GM21737 (cell line): Measurements from ENCODE around the gene CCDC32.

Source experiments
- ATAC-seq: cut with Tn5 transposase; IDR thresholded peaks from one replicate; pipeline ENCODE4 v1.9.1; 2021; ENCODE audit warnings: mild to moderate bottlenecking, moderate library complexity; ENCODE audit not compliant: unreplicated experiment

The CCDC32 gene

DNA sequence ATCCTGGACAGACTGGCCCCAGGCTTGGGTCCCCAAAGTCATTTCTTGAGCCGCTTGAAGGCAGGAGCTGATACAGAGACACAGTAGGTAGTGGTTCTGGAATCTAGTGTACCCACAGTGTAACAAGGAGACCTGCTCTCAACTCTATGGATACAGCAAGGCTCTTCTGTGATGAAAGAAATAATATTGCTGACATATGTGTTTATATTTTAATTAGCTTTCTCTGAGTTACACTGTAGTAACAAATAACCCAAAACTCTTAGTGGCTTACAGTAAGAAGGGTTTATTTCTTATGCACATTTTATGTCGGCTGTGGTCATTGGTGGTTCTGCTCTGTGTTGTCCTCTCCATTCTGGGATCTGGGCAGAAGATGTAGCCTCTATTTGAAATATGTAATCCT, 48.5 kb downstream of the CCDC32 start:
- ATAC-seq, result no peak

DNA sequence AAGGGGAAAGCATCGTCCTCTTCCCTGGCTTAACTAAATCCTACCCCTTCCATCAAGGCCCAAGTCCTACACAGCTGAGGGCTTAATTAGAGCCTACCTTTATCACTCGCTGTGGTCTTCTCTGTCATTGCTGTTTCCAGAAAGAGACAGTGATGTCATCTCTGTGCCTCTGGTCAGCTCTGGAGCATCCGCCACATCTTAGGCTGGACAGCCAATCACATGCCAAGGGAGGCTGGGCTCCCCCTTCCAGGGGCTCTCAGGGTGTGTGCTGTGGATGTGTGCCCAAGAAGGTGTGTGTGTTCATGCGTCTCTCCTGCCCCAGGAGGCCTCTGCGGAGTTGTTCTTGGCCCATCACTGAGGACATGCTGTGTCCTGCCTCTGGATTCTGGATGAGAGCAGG, 51.2 kb downstream of the CCDC32 start:
- ATAC-seq, result no peak

DNA sequence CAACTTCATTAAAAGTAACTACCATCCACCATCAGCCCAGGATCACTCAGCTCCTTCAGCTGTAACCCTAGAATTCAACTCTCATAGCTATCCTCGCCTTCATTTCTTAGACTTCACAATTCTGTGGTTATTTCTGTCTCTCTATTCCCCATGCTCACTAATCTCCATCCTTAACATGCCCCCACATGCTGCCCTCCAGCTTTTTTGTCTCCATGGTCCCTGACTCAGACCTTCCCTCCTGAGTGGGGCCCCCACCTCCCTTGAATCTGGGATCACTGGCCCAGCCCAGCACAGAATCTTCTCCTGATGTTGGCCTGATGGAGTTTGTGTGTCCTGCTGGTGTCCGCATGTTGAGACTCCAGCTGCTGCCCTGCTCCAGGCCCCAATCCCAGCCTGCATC, 52.4 kb downstream of the CCDC32 start:
- no peak for ATAC-seq

DNA sequence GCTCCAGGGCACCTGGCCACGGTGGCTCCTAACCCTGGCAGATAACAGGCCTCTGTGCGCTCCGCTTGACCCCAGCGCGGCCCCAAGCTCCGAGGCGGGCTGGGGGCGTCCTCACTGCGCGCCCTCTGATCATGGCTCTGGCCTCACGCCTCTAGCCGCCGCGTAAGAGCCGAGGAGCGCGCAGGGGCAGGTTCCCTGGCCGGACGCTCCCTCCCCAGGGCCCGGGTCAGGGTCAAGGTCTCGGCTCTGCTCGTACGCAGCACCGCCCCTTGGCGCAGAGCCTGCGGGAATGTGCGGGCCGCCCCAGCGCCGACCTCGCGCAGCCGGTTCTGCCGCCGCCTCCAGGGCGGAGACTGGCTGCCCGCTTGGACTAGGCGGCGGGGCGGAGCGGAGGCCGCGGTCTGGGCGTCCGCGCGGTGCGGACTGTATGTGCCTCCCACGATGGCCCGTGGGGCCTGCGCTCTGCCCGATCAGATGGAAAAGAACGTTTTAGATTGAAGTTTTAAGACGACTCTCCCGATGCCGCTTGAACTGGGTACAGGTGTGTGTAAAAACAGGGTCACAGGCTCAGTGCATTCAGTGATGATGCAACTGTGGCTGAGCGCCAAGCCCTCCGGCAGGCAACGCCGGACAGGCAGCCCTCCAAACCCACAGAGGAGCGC, 53.2 kb downstream of the CCDC32 start:
- no peak for ATAC-seq

DNA sequence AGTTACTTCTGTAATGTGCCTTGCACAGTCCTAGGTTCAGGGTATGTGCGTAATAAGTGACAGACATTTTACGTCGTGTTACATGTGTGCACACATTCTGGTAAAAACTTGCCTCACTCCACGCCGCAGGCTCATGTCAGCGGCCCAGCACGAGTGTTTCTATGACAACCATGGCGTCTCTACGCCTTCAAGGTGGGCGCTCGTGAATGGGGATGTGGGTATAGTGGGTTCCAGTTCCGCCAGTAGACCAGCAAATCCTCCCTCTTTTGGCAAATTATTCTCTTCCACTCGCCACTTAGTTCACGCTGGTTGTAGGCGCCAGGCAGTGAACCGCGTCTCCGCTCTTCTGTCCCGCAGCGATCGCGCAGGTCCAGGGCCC, 53.8 kb downstream of the CCDC32 start:
- ATAC-seq, result no peak

DNA sequence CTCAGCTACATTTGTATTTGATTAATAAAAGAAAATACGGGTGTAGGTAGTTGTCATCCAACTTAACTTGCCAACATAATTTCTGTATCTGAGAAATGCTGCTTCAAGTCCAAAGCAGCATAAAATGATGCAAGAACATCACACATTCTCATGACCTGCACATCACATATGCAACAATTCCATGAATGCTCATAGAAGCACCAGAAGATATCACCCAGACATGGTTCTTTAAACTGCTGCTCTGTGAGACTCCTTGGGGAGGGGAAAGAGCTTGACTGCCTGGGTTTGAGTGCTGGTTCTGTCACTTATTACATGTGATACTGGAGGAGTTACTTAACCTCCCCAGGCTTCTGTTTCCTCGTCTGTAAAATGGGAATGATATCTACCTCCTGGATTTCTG, 54.6 kb downstream of the CCDC32 start:
- ATAC-seq, result no peak

DNA sequence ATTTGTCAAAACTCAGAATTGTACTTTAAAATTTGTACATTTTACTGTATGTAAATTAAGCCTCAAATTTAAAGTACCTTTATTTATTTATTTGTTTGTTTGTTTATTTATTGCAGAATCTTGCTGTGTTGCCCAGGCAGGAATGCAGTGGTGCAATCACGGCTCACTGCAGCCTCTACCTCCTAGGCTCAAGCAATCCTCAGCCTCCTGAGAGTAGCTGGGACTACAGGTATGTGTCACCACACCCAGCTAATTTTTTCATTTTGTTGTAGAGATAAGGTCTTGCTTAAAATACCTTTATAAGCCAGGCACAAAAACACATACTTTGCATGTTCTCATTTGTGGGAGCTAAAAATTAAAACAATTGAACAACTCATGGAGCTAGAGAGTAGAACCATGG, 56.6 kb downstream of the CCDC32 start:
- no peak for ATAC-seq

DNA sequence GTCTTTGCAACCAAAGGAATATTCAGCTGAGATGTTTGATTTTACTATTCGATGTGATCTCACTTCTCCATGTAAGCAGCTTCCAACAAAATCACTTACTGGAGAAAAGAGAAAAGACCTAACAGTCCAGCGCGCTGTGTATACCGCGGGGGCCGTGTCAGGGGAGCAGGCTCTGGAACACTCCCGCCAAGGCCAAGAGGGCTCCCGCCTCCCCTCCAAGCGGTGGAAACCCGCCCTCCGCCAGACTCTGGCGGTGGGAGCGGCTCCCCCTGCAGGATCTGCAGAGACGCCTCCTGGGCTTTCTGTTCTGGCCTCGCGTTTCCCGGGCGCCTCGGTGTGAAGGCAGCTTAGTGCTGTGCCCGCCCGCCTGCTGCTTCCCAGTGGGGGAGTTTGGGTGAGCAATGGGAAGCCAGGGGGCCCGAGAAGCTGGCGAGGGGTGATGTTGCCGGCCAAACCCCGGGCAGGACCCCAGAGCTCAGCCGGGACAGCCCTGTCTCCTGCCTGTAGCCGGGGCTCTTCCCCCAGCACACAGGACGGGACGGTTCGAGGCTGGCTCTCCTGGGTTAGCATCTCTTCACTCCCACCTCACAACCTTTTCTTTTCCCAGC, 57.8 kb downstream of the CCDC32 start:
- no peak for ATAC-seq
